Ovary (tissue), 9 donors: Measurements from ENCODE around the gene FERMT2. TPM values are rescaled to one million over a fixed set of nuclear protein-coding genes. Genes with fewer than 3 reads are reported as not detected.

Experiments
- DNase-seq, 5 donors: peaks; one replicate each; pipeline ENCODE4 v3.0.0-alpha.2; 2019 to 2020
- H3K27ac ChIP-seq, 2 donors: fragments of 200-600 bp; one replicate each; pipeline versions ENCODE4 v1.5.1 to v1.8.0; 2019 to 2022
- H3K27me3 ChIP-seq: fragments of 200-600 bp; one replicate; pipeline ENCODE4 v1.8.0; 2022
- H3K36me3 ChIP-seq: fragments of 200-600 bp; sonication (generic); one replicate; pipeline ENCODE4 v1.5.1; 2019
- H3K4me1 ChIP-seq: one replicate; pipeline ENCODE4 v1.8.1; 2013; ENCODE audit warnings: mild to moderate bottlenecking, moderate library complexity; ENCODE audit not compliant: insufficient read depth
- H3K4me3 ChIP-seq: fragments of 200-600 bp; sonication (generic); one replicate; pipeline ENCODE4 v1.5.1; 2017
- H3K9me3 ChIP-seq, 2 donors: fragments of 200-600 bp in 1 of 2; sonication (generic) in 1 of 2; one replicate each; pipeline versions ENCODE4 v1.5.1 to v1.8.1; 2013 to 2019; ENCODE audit warnings: mild to moderate bottlenecking in 1 of 2, moderate library complexity in 1 of 2
- EP300 ChIP-seq: sonication (generic); formaldehyde crosslinking; IDR thresholded peaks from one replicate; pipeline ENCODE4 v1.6.1; 2017; ENCODE audit warnings: antibody characterized with exemption
- POLR2A ChIP-seq: fragments of 450-650 bp; IDR thresholded peaks from one replicate; pipeline ENCODE4 v1.6.1; 2017; ENCODE audit warnings: antibody characterized with exemption, mild to moderate bottlenecking, moderate library complexity
- WGBS, 3 donors: extraction: QIAGEN DNeasy Blood & Tissue Kit in 1 of 3; methylation state at CpG; one replicate each; pipeline versions ENCODE4 v1.1.5 to v1.1.7; 2013 to 2017; 5-methylcytosine and 5-hydroxymethylcytosine counted together
- intact Hi-C, 4 donors: fragments of 100-400 bp; cut with DNase I; formaldehyde crosslinking; loops; one replicate each; pipeline versions ENCODE4 v1.11.0 to v1.15.1; 2022 to 2023
- polyA plus RNA-seq, 2 donors: library from polyadenylated mRNA; stranded (reverse); fragments of 200-250 nt in 1 of 2; fragments of 350-450 nt in 1 of 2; fragmentation: Illumina TruSeq in 1 of 2; extraction: RNeasy Lipid Tissue Mini Kit (QIAGEN cat#74804) in 1 of 2; gene quantifications; one replicate each; pipeline ENCODE4 v1.2.3, GENCODE V29; 2013 to 2014
- total RNA-seq, 7 donors: library from RNA; depleted of rRNA in 2 of 7; stranded (reverse); fragments of >200 nt in 2 of 7; fragmentation: NEBNext Ultra II Directional in 3 of 7; extraction: Animal tissue kit (Norgen Biotek cat#: 25700) in 3 of 7; gene quantifications; one replicate each; pipeline versions ENCODE4 v1.1.0 to v1.2.4, GENCODE V29; 2016 to 2023
- TF ChIP-seq, protein P1 (sequence below), 3 donors: fragments of 450-650 bp in 2 of 3; fragments of 200-600 bp in 1 of 3; IDR thresholded peaks; one replicate each; pipeline versions ENCODE4 v1.5.1 to v1.8.0; 2016 to 2022; ENCODE audit warnings: antibody characterized with exemption in 3 of 3, mild to moderate bottlenecking in 1 of 3
- donor health status: DM: no; HTN: no; CAD: no; lungs with moderate emphysema.
- donor health status: DM: no; HTN: no; CAD: no.
- donor health status: Bipolar disorder and iron deficiency.
- donor health status: DM: yes; HTN: yes; CAD: no.
- donor health status: DM: no; HTN: no; CAD: no.
- donor health status: DM: yes; HTN: yes; CAD: no.

FERMT2 gene
- total and polyA plus RNA-seq, 9 donors = 64.3 to 138 (median 98.4) TPM

DNA sequence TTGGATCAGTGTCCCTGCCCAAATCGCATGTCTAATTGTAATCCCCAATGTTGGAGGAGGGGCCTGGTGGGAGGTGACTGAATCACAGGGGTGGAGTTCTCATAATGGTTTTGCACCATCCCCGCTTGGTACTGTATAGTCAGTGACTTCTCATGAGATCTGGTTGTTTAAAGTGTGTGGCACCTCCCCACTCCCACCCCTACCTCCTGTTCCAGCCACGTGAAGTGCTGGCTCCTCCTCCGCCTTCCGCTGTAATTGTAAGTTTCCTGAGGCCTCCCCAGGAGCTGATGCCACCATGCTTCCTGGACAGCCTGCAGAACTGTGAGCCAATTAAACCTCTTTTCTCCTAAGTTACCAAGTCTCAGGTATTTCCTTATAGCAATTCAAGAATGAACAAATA, 67.2 kb downstream of the FERMT2 start:
- TF ChIP-seq EP300 = no peak
- TF ChIP-seq, protein P1, sequence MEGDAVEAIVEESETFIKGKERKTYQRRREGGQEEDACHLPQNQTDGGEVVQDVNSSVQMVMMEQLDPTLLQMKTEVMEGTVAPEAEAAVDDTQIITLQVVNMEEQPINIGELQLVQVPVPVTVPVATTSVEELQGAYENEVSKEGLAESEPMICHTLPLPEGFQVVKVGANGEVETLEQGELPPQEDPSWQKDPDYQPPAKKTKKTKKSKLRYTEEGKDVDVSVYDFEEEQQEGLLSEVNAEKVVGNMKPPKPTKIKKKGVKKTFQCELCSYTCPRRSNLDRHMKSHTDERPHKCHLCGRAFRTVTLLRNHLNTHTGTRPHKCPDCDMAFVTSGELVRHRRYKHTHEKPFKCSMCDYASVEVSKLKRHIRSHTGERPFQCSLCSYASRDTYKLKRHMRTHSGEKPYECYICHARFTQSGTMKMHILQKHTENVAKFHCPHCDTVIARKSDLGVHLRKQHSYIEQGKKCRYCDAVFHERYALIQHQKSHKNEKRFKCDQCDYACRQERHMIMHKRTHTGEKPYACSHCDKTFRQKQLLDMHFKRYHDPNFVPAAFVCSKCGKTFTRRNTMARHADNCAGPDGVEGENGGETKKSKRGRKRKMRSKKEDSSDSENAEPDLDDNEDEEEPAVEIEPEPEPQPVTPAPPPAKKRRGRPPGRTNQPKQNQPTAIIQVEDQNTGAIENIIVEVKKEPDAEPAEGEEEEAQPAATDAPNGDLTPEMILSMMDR (IDR thresholded peaks at IDR 0.05) = no peak
- no peak for TF ChIP-seq POLR2A
- Histone ChIP-seq H3K4me3 (no peak overlapping the region), H3K9me3 (no peaks in the 10 kb centered on the region), H3K4me1 (peaks cover 9% of the 10 kb centered on the region), H3K27ac (no peak overlapping the region), H3K36me3 (no peaks in the 10 kb centered on the region), H3K27me3 (no peaks in the 10 kb centered on the region)
- 85 to 88% (median 85%) methylated on average over 5 of the region's 5 CpGs for WGBS, 3 donors
- DNase-seq = no peak
- intact Hi-C loops = no loop called here

DNA sequence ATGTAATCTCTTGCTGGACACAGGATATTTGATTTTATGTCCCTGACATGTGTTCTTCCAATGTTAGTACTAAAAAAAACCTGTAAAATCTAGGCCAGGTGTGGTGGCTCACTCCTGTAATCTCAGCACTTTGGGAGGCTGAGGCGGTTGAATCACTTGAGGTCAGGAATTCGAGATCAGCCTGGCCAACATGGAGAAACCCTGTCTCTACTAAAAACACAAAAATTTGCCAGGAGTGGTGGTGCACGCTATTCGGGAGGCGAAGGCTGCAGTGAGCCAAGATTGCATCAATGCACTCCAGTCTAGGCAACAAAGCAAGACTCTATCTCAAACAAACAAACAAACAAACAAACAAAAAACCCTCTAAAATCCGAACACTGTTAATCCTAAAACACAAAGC, 68.0 kb downstream of the FERMT2 start:
- Histone ChIP-seq H3K4me1 (peaks cover 9% of the 10 kb centered on the region), H3K27ac (no peak overlapping the region), H3K27me3 (no peaks in the 10 kb centered on the region), H3K9me3 (no peaks in the 10 kb centered on the region), H3K36me3 (no peaks in the 10 kb centered on the region), H3K4me3 (no peak overlapping the region)
- DNase-seq = no peak
- intact Hi-C loops = no loop called here
- TF ChIP-seq POLR2A (no peak), EP300 (no peak)
- 63 to 74% (median 72%) methylated on average over 6 of the region's 6 CpGs for WGBS, 3 donors

DNA sequence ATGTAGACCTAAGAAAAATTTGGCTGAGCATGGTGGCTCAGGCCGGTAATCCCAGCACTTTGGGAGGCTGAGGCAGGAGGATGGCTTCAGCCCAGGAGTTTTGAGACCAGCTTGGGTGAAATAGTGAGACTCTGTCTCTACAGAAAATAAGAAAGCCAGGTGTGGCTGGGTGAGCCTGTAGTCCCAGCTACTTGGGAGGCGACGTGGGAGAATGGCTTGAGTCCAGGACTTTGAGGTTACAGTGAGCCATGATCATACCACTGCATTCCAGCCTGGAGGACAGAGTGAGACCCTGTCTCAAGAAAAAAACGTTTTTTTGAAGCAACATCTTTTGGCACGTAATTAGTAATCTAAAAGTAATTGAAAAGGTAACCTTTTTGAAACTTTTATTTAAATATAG, 70.9 kb downstream of the FERMT2 start:
- Histone ChIP-seq H3K27me3 (no peaks in the 10 kb centered on the region), H3K9me3 (no peaks in the 10 kb centered on the region), H3K4me1 (peaks cover 9% of the 10 kb centered on the region), H3K27ac (no peak overlapping the region), H3K4me3 (no peak overlapping the region), H3K36me3 (no peaks in the 10 kb centered on the region)
- intact Hi-C loops = no loop called here
- TF ChIP-seq POLR2A = no peak
- no peak for TF ChIP-seq EP300
- TF ChIP-seq, protein P1 (IDR thresholded peaks at IDR 0.05) = no peak
- DNase-seq = no peak
- WGBS, 3 donors = 68 to 71% (median 70%) methylated on average over 5 of the region's 5 CpGs

DNA sequence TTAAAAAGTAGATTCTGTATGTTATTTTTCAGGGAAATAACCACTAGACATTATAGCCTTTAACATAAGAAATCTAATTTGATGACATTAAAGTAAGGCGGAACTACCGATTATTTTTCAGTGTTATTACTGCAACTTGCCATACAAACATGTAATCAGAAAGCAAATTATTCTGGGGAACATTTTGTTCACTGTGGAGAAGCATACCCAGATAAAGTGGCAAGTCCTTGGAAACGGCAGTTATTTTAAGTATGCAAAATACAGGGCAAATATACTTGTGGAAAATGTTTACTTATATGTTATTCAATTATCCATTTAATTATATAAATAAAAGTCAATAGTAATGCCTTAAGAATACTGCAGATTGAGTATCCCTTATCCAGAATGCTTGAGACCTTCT, 71.9 kb downstream of the FERMT2 start:
- peaks cover 7% of the 10 kb centered on the region for H3K4me1 ChIP-seq
- intact Hi-C loops = no loop called here
- no peak overlapping the region for H3K4me3 ChIP-seq
- no peak for DNase-seq
- WGBS, 3 donors = 25 to 48% (median 39%) methylated on average over 3 of the region's 3 CpGs
- no peaks in the 10 kb centered on the region for H3K9me3 ChIP-seq
- H3K36me3 ChIP-seq = no peaks in the 10 kb centered on the region
- no peaks in the 10 kb centered on the region for H3K27me3 ChIP-seq
- H3K27ac ChIP-seq = no peak overlapping the region
- TF ChIP-seq EP300 (no peak), POLR2A (no peak)
- TF ChIP-seq, protein P1 (IDR thresholded peaks at IDR 0.05) = no peak

DNA sequence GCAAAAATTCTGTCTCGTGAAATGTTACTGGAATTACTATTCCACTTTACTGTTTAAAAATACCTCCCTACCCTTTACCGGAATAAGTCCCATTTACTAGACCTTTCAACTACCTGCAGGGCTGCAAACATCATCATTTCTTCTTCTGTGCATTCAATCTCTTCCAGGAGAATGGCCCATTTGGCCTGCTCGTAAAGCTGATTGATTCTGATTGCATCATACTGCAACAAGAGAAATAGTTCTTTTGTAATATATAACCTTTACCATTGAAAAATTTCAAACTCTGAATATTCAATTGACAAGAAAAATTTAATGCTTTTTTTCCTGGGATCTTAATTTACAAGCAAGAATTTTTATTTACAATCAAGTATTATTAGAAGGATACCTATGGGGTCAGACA, 72.4 kb downstream of the FERMT2 start:
- TF ChIP-seq, protein P1 (IDR thresholded peaks at IDR 0.05) = no peak
- TF ChIP-seq EP300 (no peak), POLR2A (no peak)
- H3K36me3 ChIP-seq = no peaks in the 10 kb centered on the region
- peaks cover 4% of the 10 kb centered on the region for H3K4me1 ChIP-seq
- no peak overlapping the region for H3K4me3 ChIP-seq
- H3K9me3 ChIP-seq = no peaks in the 10 kb centered on the region
- no peak for DNase-seq
- no peaks in the 10 kb centered on the region for H3K27me3 ChIP-seq
- 25 to 29% (median 28%) methylated on average over 3 of the region's 3 CpGs for WGBS, 3 donors
- intact Hi-C loops = no loop called here
- H3K27ac ChIP-seq = no peak overlapping the region
